Stomach (tissue), 9 donors: ENCODE data around the gene DCLK1. TPM values are rescaled to one million over a fixed set of nuclear protein-coding genes. Genes with fewer than 3 reads are reported as not detected.
"Not testable (repeated sequence)": the region's sequence is repeated elsewhere in the genome, so short reads cannot be mapped to it uniquely, and the experiment has no call there.

Source experiments
- DNase-seq, 2 donors: peaks; one replicate each; pipeline versions ENCODE4 v3.0.0 to v3.0.0-alpha.2; 2013 to 2019
- H3K27ac ChIP-seq, 5 donors: fragments of 200-600 bp in 4 of 5; sonication (generic) in 4 of 5; one replicate each; pipeline ENCODE4 v1.5.1; 2013 to 2019; ENCODE audit warnings: mild to moderate bottlenecking in 1 of 5, moderate library complexity in 1 of 5
- H3K27me3 ChIP-seq, 3 donors: fragments of 200-600 bp; sonication (generic); one replicate each; pipeline ENCODE4 v1.5.1; 2017 to 2019; ENCODE audit warnings: mixed run types in 1 of 3
- H3K36me3 ChIP-seq, 4 donors: fragments of 200-600 bp; sonication (generic); 1 replicate in 3 of 4; 2 replicates in 1 of 4; pipeline ENCODE4 v1.5.1; 2016 to 2019
- H3K4me1 ChIP-seq, 4 donors: fragments of 200-600 bp; sonication (generic); one replicate each; pipeline ENCODE4 v1.5.1; 2016 to 2019
- H3K4me3 ChIP-seq, 4 donors: fragments of 200-600 bp; sonication (generic) in 3 of 4; one replicate each; pipeline ENCODE4 v1.5.1; 2016 to 2019; ENCODE audit warnings: mild to moderate bottlenecking in 1 of 4
- H3K9me3 ChIP-seq, 4 donors: fragments of 200-600 bp; sonication (generic); one replicate each; pipeline ENCODE4 v1.5.1; 2016 to 2019
- CTCF ChIP-seq, 7 experiments: fragments of 450-650 bp in 4 of 7; fragments of 200-600 bp in 3 of 7; sonication (generic) in 3 of 7; IDR thresholded peaks; one replicate each; pipeline ENCODE4 v1.5.1; 2016 to 2019; ENCODE audit warnings: antibody characterized with exemption in 7 of 7, control low read depth in 2 of 7, mild to moderate bottlenecking in 1 of 7
- EP300 ChIP-seq: sonication (generic); formaldehyde crosslinking; IDR thresholded peaks from one replicate; pipeline ENCODE4 v1.6.1; 2017; ENCODE audit warnings: antibody characterized with exemption
- POLR2A ChIP-seq, 4 donors: fragments of 450-650 bp; IDR thresholded peaks; one replicate each; pipeline ENCODE4 v1.6.1; 2016; ENCODE audit warnings: antibody characterized with exemption in 4 of 4, control low read depth in 2 of 4, mild to moderate bottlenecking in 1 of 4, moderate library complexity in 1 of 4
- POLR2AphosphoS5 ChIP-seq, 3 donors: sonication (generic); formaldehyde crosslinking; IDR thresholded peaks; one replicate each; pipeline ENCODE4 v1.6.1; 2016; ENCODE audit warnings: antibody characterized with exemption in 3 of 3
- WGBS, 5 donors: extraction: QIAGEN DNeasy Blood & Tissue Kit in 3 of 5; methylation state at CpG; one replicate each; pipeline versions ENCODE4 v1.1.5 to v1.1.7; 2013 to 2018; 5-methylcytosine and 5-hydroxymethylcytosine counted together
- intact Hi-C: fragments of 100-400 bp; cut with DNase I; formaldehyde crosslinking; loops from one replicate; pipeline ENCODE4 v1.15.1; 2023; ENCODE audit warnings: low total_unique reads
- polyA plus RNA-seq, 3 donors: library from polyadenylated mRNA; stranded (reverse); fragments of 200-250 nt; gene quantifications; one replicate each; pipeline ENCODE4 v1.2.3, GENCODE V29; 2013
- total RNA-seq, 5 donors: library from RNA; depleted of rRNA; stranded (reverse); fragments of >200 nt; gene quantifications; one replicate each; pipeline versions ENCODE4 v1.1.0 to v1.2.3, GENCODE V29; 2014 to 2016
- donor health status: healthy with polysubstance abuse.
- donor health status: Bipolar disorder and iron deficiency.
- donor health status: healthy.

Gene DCLK1
- total and polyA plus RNA-seq, 8 donors, result 0.68 to 36.7 (median 4.1) TPM

GRCh38 chr13:36102721-36103120 is 28.5 kb downstream of the DCLK1 start:
- Histone ChIP-seq H3K27ac (no peak overlapping the region), H3K36me3 (no peaks in the 10 kb centered on the region), H3K4me1 (no peaks in the 10 kb centered on the region), H3K27me3 (no peaks in the 10 kb centered on the region), H3K4me3 (no peak overlapping the region), H3K9me3 (no peaks in the 10 kb centered on the region)
- WGBS, 5 donors, result 73 to 85% (median 82%) methylated on average over 4 of the region's 4 CpGs
- no peak for DNase-seq
- TF ChIP-seq POLR2A (IDR thresholded peaks at IDR 0.05), result no peak
- intact Hi-C loops, result no loop called here

- H3K27me3 ChIP-seq, H3K9me3 ChIP-seq, H3K36me3 ChIP-seq, DNase-seq, H3K27ac ChIP-seq, H3K4me1 ChIP-seq, H3K4me3 ChIP-seq, intact Hi-C loops: not testable (repeated sequence)
- WGBS, 5 donors, result 87 to 92% (median 89%) methylated on average over 5 of the region's 5 CpGs
Measured at GRCh38 chr13:36101907-36102306, 29.3 kb downstream of the DCLK1 start.

GRCh38 chr13:36101157-36101556 is 30.0 kb downstream of the DCLK1 start:
- no peaks in the 10 kb centered on the region for H3K9me3 ChIP-seq
- no peak overlapping the region for H3K4me3 ChIP-seq
- no peaks in the 10 kb centered on the region for H3K36me3 ChIP-seq
- no peak overlapping the region for H3K27ac ChIP-seq
- 42 to 59% (median 49%) methylated on average over 9 of the region's 9 CpGs for WGBS, 5 donors
- TF ChIP-seq EP300 (no peak), POLR2AphosphoS5 (IDR thresholded peaks at IDR 0.05) (no peak)
- no peaks in the 10 kb centered on the region for H3K27me3 ChIP-seq
- H3K4me1 ChIP-seq, result no peaks in the 10 kb centered on the region
- peak in 1 of 2 donors; percentile 32 for DNase-seq
- intact Hi-C loops, result no loop called here

GRCh38 chr13:36098080-36098479 is 33.1 kb downstream of the DCLK1 start:
- Histone ChIP-seq H3K4me3 (no peak overlapping the region), H3K27ac (no peak overlapping the region), H3K4me1 (no peaks in the 10 kb centered on the region), H3K9me3 (no peaks in the 10 kb centered on the region), H3K27me3 (no peaks in the 10 kb centered on the region), H3K36me3 (no peaks in the 10 kb centered on the region)
- TF ChIP-seq POLR2AphosphoS5 (IDR thresholded peaks at IDR 0.05) (no peak), POLR2A (IDR thresholded peaks at IDR 0.05) (no peak), EP300 (no peak)
- no peak for DNase-seq
- 55 to 73% (median 61%) methylated on average over 4 of the region's 4 CpGs for WGBS, 5 donors
- intact Hi-C loops, result no loop called here

- Histone ChIP-seq H3K9me3 (no peaks in the 10 kb centered on the region), H3K36me3 (no peaks in the 10 kb centered on the region), H3K4me1 (no peaks in the 10 kb centered on the region), H3K27me3 (no peaks in the 10 kb centered on the region), H3K4me3 (no peak overlapping the region), H3K27ac (peak overlapping the region in 1 of 5 donors; percentile 17)
- TF ChIP-seq POLR2AphosphoS5 (IDR thresholded peaks at IDR 0.05) (no peak), POLR2A (IDR thresholded peaks at IDR 0.05) (no peak), CTCF (IDR thresholded peaks at IDR 0.05) (no peak), EP300 (no peak)
- no peak for DNase-seq
- 67 to 85% (median 71%) methylated on average over 5 of the region's 5 CpGs for WGBS, 5 donors
- intact Hi-C loops, result no loop called here
Measured at GRCh38 chr13:36096461-36097416, 34.4 kb downstream of the DCLK1 start.

- intact Hi-C loops, result no loop called here
- Histone ChIP-seq H3K4me3 (no peak overlapping the region), H3K9me3 (no peaks in the 10 kb centered on the region), H3K4me1 (no peaks in the 10 kb centered on the region), H3K36me3 (no peaks in the 10 kb centered on the region), H3K27me3 (no peaks in the 10 kb centered on the region), H3K27ac (no peak overlapping the region)
- DNase-seq, result no peak
- WGBS, 5 donors, result 72 to 78% (median 75%) methylated on average over 4 of the region's 4 CpGs
- no peak for TF ChIP-seq POLR2AphosphoS5 (IDR thresholded peaks at IDR 0.05)
- no peak for TF ChIP-seq POLR2A (IDR thresholded peaks at IDR 0.05)
- no peak for TF ChIP-seq EP300
- no peak for TF ChIP-seq CTCF (IDR thresholded peaks at IDR 0.05)
Measured at GRCh38 chr13:36094478-36094877, 36.7 kb downstream of the DCLK1 start.
